HG02610 (cell line): ENCODE measurements around the gene ARHGEF17.

Source experiments
- ATAC-seq: cut with Tn5 transposase; IDR thresholded peaks from one replicate; pipeline ENCODE4 v1.9.1; 2021; ENCODE audit warnings: mild to moderate bottlenecking, moderate library complexity; ENCODE audit not compliant: unreplicated experiment

ARHGEF17 gene

DNA sequence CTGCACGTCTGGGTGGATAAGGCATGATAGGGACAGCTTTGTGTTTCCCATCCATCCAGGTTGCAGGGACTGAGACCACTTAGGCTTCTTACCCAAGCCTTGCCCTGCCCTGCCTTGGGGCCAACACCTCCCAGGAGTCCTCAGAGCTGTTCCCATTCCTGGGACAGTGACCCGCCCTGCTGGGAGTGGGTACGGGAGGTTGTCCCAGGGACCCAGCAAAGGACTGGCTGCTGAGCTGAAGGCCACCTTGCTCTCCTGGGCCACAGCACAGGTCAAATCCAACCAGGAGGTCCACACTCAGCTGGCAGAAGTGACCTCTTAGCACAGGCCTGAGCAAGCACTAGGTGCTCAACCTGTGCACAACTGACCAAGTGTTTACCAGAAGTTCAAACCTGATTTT lies 16.9 kb upstream of the ARHGEF17 start:
- ATAC-seq = no peak

DNA sequence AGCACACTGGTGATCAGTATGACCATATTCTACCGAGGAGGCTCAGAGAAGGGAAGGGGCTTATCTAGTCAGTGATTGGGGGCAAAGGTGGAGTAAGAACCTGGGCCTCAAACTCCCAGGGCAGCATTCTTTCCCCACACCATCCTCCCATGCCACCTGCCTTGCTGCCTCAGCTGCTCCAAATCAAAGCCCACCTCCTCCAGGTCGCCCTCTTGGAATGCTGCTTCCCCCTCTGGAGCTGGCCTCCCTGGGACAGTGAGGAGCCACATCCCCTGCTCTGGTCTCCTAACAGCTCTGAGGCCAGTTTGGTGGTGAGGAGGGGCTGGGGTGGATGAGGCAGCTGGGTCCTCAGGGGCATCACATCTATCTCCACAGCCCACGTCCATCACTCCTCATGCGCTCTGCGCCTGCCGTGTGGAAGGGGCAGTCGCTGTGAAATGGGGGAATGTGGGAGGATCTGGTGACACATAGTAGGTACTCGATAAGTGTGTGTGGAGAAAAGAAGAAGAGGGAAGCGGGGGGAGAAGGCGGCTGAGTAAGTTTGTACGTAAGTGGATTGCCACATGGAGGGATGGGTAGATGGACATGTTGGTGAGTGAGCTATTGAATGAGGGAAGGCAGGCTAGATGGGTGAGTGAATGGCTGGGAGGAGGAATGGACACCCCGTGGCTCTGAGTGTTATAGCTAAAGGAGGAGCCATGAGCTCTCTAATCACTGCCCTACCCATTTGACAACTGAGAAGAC lies 16.1 kb upstream of the ARHGEF17 start:
- ATAC-seq = no peak

GRCh38 chr11:73292525-73292894 lies 15.6 kb upstream of the ARHGEF17 start:
- no peak for ATAC-seq

GRCh38 chr11:73293356-73293936 lies 14.6 kb upstream of the ARHGEF17 start:
- no peak for ATAC-seq

DNA sequence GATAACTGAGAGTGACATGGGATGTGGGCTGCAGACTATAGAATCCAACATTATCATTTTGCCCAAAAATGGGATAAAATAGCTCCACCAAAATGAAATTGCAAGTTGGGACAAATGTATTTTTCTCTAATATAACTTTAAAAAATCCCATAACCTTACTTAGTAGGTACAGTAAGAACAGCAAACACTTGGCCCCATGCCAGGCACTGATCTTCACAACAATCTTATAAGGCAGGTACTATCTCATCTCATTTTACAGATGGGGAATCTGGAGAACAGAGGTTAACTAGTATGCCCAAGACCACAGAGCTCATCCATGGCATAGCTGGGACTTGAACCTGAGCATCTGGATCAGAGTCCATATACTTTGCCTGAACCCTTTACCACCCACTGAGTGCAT lies 13.5 kb upstream of the ARHGEF17 start:
- ATAC-seq = no peak

DNA sequence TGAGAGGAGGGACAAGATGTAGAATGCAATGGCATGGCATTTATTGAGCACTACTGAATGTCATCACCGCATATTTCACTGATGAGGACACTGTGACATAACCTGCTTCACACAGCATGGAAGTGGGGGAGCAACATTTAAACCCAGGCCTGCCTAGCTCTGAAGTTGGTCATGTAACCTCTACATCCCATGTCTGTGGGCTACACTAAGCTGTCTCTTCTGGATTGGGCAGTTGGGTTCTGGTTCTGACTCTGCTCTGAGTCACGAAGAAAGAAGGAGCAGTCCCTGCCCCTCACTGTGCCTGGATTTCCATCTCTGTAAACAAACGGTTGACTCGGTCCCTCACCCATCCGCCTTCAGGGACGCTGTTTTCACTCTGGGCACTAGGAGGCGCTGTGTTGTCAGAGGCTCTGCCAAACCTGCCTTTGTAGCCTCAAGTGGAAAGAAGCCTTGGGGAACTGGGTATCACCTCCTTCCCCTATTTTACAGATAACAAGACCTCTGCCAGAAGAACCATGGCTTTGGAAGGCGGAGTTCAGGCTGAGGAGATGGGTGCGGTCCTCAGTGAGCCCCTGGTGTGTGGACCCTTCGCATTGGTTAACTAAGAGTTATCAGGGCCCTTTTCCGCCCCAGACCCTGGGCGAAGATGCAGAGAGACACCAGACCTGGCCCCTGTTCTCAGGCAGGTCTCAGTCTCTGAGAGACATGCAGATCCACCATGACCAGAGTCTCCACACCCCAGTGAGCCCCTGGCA lies 12.7 kb upstream of the ARHGEF17 start:
- ATAC-seq = peak; percentile 53

GRCh38 chr11:73295996-73296318 lies 12.1 kb upstream of the ARHGEF17 start:
- ATAC-seq = no peak

DNA sequence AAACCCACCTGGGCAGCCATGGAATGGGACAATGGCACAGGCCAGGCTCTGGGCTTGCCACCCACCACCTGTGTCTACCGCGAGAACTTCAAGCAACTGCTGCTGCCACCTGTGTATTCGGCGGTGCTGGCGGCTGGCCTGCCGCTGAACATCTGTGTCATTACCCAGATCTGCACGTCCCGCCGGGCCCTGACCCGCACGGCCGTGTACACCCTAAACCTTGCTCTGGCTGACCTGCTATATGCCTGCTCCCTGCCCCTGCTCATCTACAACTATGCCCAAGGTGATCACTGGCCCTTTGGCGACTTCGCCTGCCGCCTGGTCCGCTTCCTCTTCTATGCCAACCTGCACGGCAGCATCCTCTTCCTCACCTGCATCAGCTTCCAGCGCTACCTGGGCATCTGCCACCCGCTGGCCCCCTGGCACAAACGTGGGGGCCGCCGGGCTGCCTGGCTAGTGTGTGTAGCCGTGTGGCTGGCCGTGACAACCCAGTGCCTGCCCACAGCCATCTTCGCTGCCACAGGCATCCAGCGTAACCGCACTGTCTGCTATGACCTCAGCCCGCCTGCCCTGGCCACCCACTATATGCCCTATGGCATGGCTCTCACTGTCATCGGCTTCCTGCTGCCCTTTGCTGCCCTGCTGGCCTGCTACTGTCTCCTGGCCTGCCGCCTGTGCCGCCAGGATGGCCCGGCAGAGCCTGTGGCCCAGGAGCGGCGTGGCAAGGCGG lies 11.4 kb upstream of the ARHGEF17 start:
- no peak for ATAC-seq

DNA sequence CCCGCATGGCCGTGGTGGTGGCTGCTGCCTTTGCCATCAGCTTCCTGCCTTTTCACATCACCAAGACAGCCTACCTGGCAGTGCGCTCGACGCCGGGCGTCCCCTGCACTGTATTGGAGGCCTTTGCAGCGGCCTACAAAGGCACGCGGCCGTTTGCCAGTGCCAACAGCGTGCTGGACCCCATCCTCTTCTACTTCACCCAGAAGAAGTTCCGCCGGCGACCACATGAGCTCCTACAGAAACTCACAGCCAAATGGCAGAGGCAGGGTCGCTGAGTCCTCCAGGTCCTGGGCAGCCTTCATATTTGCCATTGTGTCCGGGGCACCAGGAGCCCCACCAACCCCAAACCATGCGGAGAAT lies 10.9 kb upstream of the ARHGEF17 start:
- no peak for ATAC-seq

DNA sequence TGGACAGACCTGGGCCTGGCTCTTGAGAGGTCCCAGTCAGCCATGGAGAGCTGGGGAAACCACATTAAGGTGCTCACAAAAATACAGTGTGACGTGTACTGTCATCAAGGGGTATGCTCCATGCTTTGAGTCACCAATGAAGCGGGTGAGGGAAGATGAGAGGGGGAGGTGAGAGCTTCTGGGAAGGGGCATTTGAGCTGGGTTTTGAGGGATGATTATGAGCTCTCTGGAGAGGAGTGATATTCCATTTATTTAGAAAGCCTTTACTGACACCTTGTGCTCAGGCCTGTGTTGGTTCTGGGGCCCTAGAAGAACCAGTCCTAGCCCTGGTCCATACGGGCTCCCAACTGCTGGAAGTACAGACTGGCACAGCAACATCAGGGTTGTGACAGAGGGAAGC lies 10.4 kb upstream of the ARHGEF17 start:
- ATAC-seq = no peak

DNA sequence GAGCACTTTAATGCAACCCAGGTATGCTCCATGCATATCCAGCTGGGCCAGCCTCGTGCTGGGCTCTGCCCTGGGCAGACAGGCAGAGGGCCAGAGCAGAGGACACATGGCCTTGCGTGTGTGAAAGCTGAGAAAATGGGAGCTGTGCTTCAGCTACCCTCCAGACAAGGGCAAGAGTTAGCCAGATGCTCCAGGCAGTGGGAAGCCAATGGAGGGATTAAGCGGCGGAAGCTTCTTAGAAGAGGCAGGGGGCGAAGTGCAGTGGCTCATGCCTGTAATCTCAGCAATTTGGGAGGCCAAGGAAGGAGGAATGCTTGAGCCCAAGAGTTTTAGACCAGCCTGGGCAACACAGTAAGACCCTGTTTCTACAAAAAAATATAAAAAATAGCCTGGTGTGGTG lies 9.8 kb upstream of the ARHGEF17 start:
- no peak for ATAC-seq

- no peak for ATAC-seq
These were observed 8.3 kb upstream of the ARHGEF17 start for GRCh38 chr11:73299751-73300150.

DNA sequence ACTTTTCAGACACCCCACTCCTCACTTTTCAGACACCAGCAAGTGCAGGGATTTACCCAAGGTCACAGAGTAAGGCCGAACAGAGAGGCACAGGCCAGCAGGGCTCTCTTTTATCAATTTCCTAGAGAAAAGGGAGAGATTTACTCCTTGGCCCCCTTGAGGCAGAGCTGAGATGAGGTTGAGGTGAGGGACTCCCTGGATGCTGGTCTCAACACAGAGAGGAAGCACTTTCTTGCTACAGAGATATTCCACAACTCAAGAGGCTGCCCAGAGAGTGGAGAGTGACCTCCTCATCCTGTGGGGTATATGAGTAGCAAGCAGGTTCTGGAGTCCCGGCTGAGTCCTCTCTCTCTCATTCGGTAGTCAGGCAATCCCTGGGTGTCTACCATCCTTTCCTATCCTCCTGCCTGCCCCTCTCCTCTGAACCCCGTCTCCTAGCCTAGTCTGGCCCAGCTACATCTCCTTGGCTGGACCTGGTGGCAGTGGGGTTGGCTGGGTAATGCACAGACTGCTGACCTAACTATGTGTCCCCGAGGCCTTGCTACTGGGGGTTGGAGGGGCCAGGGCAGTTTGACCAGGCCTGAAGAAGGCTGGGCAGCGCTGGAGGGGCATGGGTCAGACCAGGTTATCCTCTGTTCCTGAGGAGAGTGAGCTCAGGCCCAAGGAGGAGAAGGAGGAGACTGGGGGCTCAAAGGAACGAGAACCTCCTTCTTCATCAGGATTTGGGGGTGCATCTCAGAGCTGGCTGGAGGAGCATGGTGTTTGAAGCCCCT lies 1.8 kb upstream of the ARHGEF17 start:
- no peak for ATAC-seq

GRCh38 chr11:73306977-73307322 lies 1.1 kb upstream of the ARHGEF17 start:
- no peak for ATAC-seq

GRCh38 chr11:73307323-73308002 lies 613 bp upstream of the ARHGEF17 start:
- peak; percentile 45 for ATAC-seq

DNA sequence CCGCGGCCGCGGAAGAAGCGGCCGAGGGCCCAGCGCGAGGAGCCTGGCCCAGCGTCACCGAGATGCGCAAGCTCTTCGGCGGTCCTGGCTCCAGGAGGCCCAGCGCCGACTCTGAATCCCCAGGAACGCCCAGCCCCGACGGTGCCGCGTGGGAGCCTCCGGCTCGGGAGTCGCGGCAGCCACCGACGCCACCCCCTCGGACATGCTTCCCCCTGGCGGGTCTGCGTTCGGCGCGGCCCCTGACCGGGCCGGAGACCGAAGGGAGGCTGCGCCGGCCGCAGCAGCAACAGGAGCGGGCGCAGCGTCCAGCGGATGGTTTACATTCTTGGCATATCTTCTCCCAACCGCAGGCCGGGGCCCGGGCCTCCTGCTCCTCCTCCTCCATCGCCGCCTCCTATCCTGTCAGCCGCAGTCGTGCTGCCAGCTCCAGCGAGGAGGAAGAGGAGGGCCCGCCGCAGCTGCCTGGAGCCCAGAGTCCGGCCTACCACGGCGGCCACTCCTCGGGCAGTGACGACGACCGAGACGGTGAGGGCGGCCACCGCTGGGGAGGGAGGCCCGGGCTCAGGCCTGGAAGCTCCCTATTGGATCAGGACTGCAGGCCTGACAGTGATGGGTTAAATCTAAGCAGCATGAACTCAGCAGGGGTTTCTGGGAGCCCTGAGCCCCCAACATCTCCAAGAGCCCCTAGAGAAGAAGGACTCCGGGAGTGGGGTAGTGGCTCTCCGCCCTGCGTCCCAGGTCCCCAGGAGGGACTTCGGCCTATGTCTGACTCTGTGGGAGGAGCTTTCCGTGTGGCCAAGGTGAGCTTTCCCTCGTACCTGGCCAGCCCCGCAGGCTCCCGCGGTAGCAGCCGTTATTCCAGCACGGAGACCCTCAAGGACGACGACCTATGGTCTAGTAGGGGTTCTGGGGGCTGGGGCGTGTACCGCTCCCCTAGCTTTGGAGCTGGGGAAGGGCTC lies 1.2 kb downstream of the ARHGEF17 start:
- ATAC-seq = no peak

- ATAC-seq = no peak
These were observed 2.0 kb downstream of the ARHGEF17 start for GRCh38 chr11:73310076-73310475.

GRCh38 chr11:73310661-73311393 lies 2.8 kb downstream of the ARHGEF17 start:
- no peak for ATAC-seq

- no peak for ATAC-seq
These were observed 3.4 kb downstream of the ARHGEF17 start for GRCh38 chr11:73311394-73311869.
